Thyroid gland (tissue), 4 donors: Measurements from ENCODE around the gene TGFA. TPM values are rescaled to one million over a fixed set of nuclear protein-coding genes. Genes with fewer than 3 reads are reported as not detected.
A peak's percentile ranks its signal among the peaks of the same experiment; 100 is the strongest.

Experiments used
- DNase-seq, 2 donors: peaks; one replicate each; pipeline ENCODE4 v3.0.0-alpha.2; 2019
- H3K27ac ChIP-seq, 3 donors: fragments of 200-600 bp; sonication (generic); 1 replicate in 2 of 3; 2 replicates in 1 of 3; pipeline ENCODE4 v1.5.1; 2016 to 2019; ENCODE audit warnings: mild to moderate bottlenecking in 1 of 3, moderate library complexity in 1 of 3
- H3K27me3 ChIP-seq: fragments of 200-600 bp; sonication (generic); one replicate; pipeline ENCODE4 v1.5.1; 2019
- H3K36me3 ChIP-seq, 2 donors: fragments of 200-600 bp; sonication (generic); one replicate each; pipeline ENCODE4 v1.5.1; 2016 to 2019
- H3K4me1 ChIP-seq, 2 donors: fragments of 200-600 bp; sonication (generic); one replicate each; pipeline ENCODE4 v1.5.1; 2017 to 2019
- H3K4me3 ChIP-seq, 3 donors: fragments of 200-600 bp; sonication (generic); replicated peaks in 1 of 3; 1 replicate in 2 of 3; 2 replicates in 1 of 3; pipeline ENCODE4 v1.5.1; 2016; ENCODE audit warnings: mild to moderate bottlenecking in 1 of 3
- H3K9me3 ChIP-seq: fragments of 200-600 bp; sonication (generic); one replicate; pipeline ENCODE4 v1.5.1; 2017
- POLR2A ChIP-seq, 2 donors: fragments of 450-650 bp; IDR thresholded peaks; one replicate each; pipeline ENCODE4 v1.6.1; 2017; ENCODE audit warnings: antibody characterized with exemption in 2 of 2, mild to moderate bottlenecking in 2 of 2, moderate library complexity in 1 of 2
- WGBS, 2 donors: methylation state at CpG; one replicate each; pipeline ENCODE4 v1.1.5; 2017; 5-methylcytosine and 5-hydroxymethylcytosine counted together
- intact Hi-C: fragments of 100-400 bp; cut with DNase I; formaldehyde crosslinking; loops from one replicate; pipeline ENCODE4 v1.15.1; 2023
- total RNA-seq, 4 donors: library from RNA; depleted of rRNA; stranded (reverse); fragments of >200 nt; gene quantifications; one replicate each; pipeline ENCODE4 v1.2.3, GENCODE V29; 2016
- TF ChIP-seq, protein P1 (sequence below), 6 experiments: fragments of 200-600 bp in 3 of 6; fragments of 450-650 bp in 3 of 6; sonication (generic) in 3 of 6; IDR thresholded peaks; one replicate each; pipeline ENCODE4 v1.5.1; 2016 to 2019; ENCODE audit warnings: antibody characterized with exemption in 6 of 6, mild to moderate bottlenecking in 2 of 6, inconsistent platforms in 1 of 6, moderate library complexity in 1 of 6

The TGFA gene
- total RNA-seq, 4 donors from 2014 or later, result 12.9 to 23.0 (median 18.6) TPM

- no peaks in the 10 kb centered on the region for H3K4me1 ChIP-seq
- 78 to 80% methylated on average over 8 of the region's 8 CpGs for WGBS, 2 donors
- no peak for TF ChIP-seq POLR2A (IDR thresholded peaks at IDR 0.05)
- TF ChIP-seq, protein P1, sequence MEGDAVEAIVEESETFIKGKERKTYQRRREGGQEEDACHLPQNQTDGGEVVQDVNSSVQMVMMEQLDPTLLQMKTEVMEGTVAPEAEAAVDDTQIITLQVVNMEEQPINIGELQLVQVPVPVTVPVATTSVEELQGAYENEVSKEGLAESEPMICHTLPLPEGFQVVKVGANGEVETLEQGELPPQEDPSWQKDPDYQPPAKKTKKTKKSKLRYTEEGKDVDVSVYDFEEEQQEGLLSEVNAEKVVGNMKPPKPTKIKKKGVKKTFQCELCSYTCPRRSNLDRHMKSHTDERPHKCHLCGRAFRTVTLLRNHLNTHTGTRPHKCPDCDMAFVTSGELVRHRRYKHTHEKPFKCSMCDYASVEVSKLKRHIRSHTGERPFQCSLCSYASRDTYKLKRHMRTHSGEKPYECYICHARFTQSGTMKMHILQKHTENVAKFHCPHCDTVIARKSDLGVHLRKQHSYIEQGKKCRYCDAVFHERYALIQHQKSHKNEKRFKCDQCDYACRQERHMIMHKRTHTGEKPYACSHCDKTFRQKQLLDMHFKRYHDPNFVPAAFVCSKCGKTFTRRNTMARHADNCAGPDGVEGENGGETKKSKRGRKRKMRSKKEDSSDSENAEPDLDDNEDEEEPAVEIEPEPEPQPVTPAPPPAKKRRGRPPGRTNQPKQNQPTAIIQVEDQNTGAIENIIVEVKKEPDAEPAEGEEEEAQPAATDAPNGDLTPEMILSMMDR (IDR thresholded peaks at IDR 0.05), result no peak
- no peaks in the 10 kb centered on the region for H3K27me3 ChIP-seq
- no peak overlapping the region for H3K27ac ChIP-seq
- no peak overlapping the region for H3K4me3 ChIP-seq
- H3K36me3 ChIP-seq, result no peaks in the 10 kb centered on the region
- no peaks in the 10 kb centered on the region for H3K9me3 ChIP-seq
- intact Hi-C loops, result no loop called here
- DNase-seq, result no peak
Measured at GRCh38 chr2:70541481-70542020, 12.1 kb downstream of the TGFA start.

DNA sequence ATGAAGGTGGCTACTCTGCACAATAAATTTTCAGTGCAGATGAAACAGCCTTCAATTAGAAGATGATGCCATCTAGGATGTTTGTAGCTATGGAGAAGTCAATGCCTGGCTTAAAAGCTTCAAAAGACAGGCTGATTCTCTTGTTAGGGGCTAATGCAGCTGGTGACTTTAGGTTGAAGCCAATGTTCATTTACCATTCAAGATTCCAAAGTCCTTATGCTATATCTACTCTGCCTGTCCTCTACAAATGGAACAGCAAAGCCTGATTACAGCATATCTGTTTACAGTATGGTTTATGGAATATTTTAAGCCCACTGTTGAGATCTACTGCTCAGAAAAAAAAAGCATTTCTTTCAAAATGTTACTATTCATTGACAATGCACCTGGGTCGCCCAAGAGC, 15.8 kb downstream of the TGFA start:
- Histone ChIP-seq H3K4me3 (no peak overlapping the region), H3K36me3 (no peaks in the 10 kb centered on the region), H3K27me3 (no peaks in the 10 kb centered on the region), H3K4me1 (peaks cover 17 to 21% of the 10 kb centered on the region in 2 donors), H3K9me3 (no peaks in the 10 kb centered on the region), H3K27ac (no peak overlapping the region)
- intact Hi-C loops, result no loop called here
- WGBS, 2 donors, result 86 to 91% methylated on average over 1 of the region's 1 CpG
- no peak for DNase-seq
- TF ChIP-seq, protein P1 (IDR thresholded peaks at IDR 0.05), result no peak

- TF ChIP-seq, protein P1 (IDR thresholded peaks at IDR 0.05), result no peak
- TF ChIP-seq POLR2A (IDR thresholded peaks at IDR 0.05), result no peak
- Histone ChIP-seq H3K4me3 (no peak overlapping the region), H3K36me3 (no peaks in the 10 kb centered on the region), H3K27me3 (no peaks in the 10 kb centered on the region), H3K9me3 (no peaks in the 10 kb centered on the region), H3K4me1 (peaks cover 25 to 33% of the 10 kb centered on the region in 2 donors), H3K27ac (peak overlapping the region in 1 of 3 donors; percentile 38)
- no peak for DNase-seq
- intact Hi-C loops, result no loop called here
- WGBS, 2 donors, result 96 to 97% methylated on average over 2 of the region's 2 CpGs
Measured at GRCh38 chr2:70536517-70537055, 17.0 kb downstream of the TGFA start.

- intact Hi-C loops, result no loop called here
- TF ChIP-seq, protein P1 (IDR thresholded peaks at IDR 0.05), result no peak
- no peak for TF ChIP-seq POLR2A (IDR thresholded peaks at IDR 0.05)
- Histone ChIP-seq H3K36me3 (no peaks in the 10 kb centered on the region), H3K9me3 (no peaks in the 10 kb centered on the region), H3K4me1 (peaks cover 35 to 43% of the 10 kb centered on the region in 2 donors), H3K27ac (peak overlapping the region in 2 of 3 donors; percentile 12 to 38), H3K4me3 (no peak overlapping the region), H3K27me3 (no peaks in the 10 kb centered on the region)
- no peak for DNase-seq
- WGBS, 2 donors, result 22 to 25% methylated on average over 2 of the region's 2 CpGs
Measured at GRCh38 chr2:70535573-70535972, 18.1 kb downstream of the TGFA start.

- intact Hi-C loops, result no loop called here
- no peaks in the 10 kb centered on the region for H3K36me3 ChIP-seq
- WGBS, 2 donors, result 87 to 88% methylated on average over 4 of the region's 4 CpGs
Measured at GRCh38 chr2:70534183-70534836, 19.3 kb downstream of the TGFA start.

More at GRCh38 chr2:70534183-70534836, 19.3 kb downstream of the TGFA start:
- H3K4me3 ChIP-seq, result no peak overlapping the region
- no peak for DNase-seq
- H3K27ac ChIP-seq, result no peak overlapping the region
- H3K27me3 ChIP-seq, result no peaks in the 10 kb centered on the region
- no peak for TF ChIP-seq POLR2A (IDR thresholded peaks at IDR 0.05)
- TF ChIP-seq, protein P1 (IDR thresholded peaks at IDR 0.05), result no peak
- peaks cover 43% of the 10 kb centered on the region in 2 donors for H3K4me1 ChIP-seq
- H3K9me3 ChIP-seq, result no peaks in the 10 kb centered on the region
